Adipocyte (in vitro differentiated cells): Measurements from ENCODE around the gene ZFP1.
"Not testable (repeated sequence)": the region's sequence is repeated elsewhere in the genome, so short reads cannot be mapped to it uniquely, and the experiment has no call there.

Source experiments
- DNase-seq: peaks from one replicate; pipeline ENCODE4 v3.0.0-alpha.2; 2015; ENCODE audit warnings: low read depth
- H3K27me3 ChIP-seq: replicated peaks from 2 replicates; pipeline ENCODE4 v1.7.0; 2013; ENCODE audit warnings: mild to moderate bottlenecking, low read length, moderate library complexity; ENCODE audit not compliant: control insufficient read depth, insufficient read depth
- H3K36me3 ChIP-seq: 2 replicates; pipeline ENCODE4 v1.7.0; 2013; ENCODE audit warnings: low read length, mild to moderate bottlenecking, moderate library complexity; ENCODE audit not compliant: control insufficient read depth, insufficient read depth, severe bottlenecking
- H3K4me1 ChIP-seq: 2 replicates; pipeline ENCODE4 v1.7.0; 2013; ENCODE audit warnings: mild to moderate bottlenecking, low read length, moderate library complexity; ENCODE audit not compliant: control insufficient read depth, insufficient read depth
- H3K4me3 ChIP-seq: 2 replicates; pipeline ENCODE4 v1.7.0; 2013; ENCODE audit warnings: mild to moderate bottlenecking, low read length, moderate library complexity
- H3K9ac ChIP-seq: 2 replicates; pipeline ENCODE4 v1.7.0; 2013; ENCODE audit warnings: mild to moderate bottlenecking, low read length, moderate library complexity
- H3K9me3 ChIP-seq: 2 replicates; pipeline ENCODE4 v1.7.0; 2013; ENCODE audit warnings: mild to moderate bottlenecking, low read length, moderate library complexity; ENCODE audit not compliant: control insufficient read depth

Gene ZFP1

GRCh38 chr16:75197522-75198134, 49.3 kb downstream of the ZFP1 start:
- Histone ChIP-seq H3K4me1 (peaks cover 5% of the 10 kb centered on the region), H3K36me3 (no peaks in the 10 kb centered on the region), H3K27me3 (peaks cover 19% of the 10 kb centered on the region), H3K9ac (no peak overlapping the region), H3K9me3 (peaks cover 22% of the 10 kb centered on the region), H3K4me3 (peak overlapping the region; percentile 55)
- no peak for DNase-seq

GRCh38 chr16:75198135-75198600, 49.8 kb downstream of the ZFP1 start:
- Histone ChIP-seq H3K4me1 (peaks cover 5% of the 10 kb centered on the region), H3K4me3 (peak overlapping the region; percentile 55), H3K9me3 (peaks cover 17% of the 10 kb centered on the region), H3K36me3 (no peaks in the 10 kb centered on the region), H3K9ac (peak overlapping the region; percentile 33), H3K27me3 (peaks cover 17% of the 10 kb centered on the region)
- DNase-seq: peak; percentile 77

- H3K9ac ChIP-seq: no peak overlapping the region
- H3K27me3 ChIP-seq: peaks cover 3% of the 10 kb centered on the region
- no peaks in the 10 kb centered on the region for H3K9me3 ChIP-seq
- no peaks in the 10 kb centered on the region for H3K36me3 ChIP-seq
- DNase-seq: no peak
- no peak overlapping the region for H3K4me3 ChIP-seq
- peaks cover 5% of the 10 kb centered on the region for H3K4me1 ChIP-seq
Observed at GRCh38 chr16:75202069-75202590, 53.8 kb downstream of the ZFP1 start.

- H3K4me3 ChIP-seq: no peak overlapping the region
- no peaks in the 10 kb centered on the region for H3K27me3 ChIP-seq
- no peaks in the 10 kb centered on the region for H3K9me3 ChIP-seq
- DNase-seq: no peak
- H3K36me3 ChIP-seq: no peaks in the 10 kb centered on the region
- H3K4me1 ChIP-seq: peaks cover 4% of the 10 kb centered on the region
- H3K9ac ChIP-seq: no peak overlapping the region
Observed at GRCh38 chr16:75203096-75203495, 54.8 kb downstream of the ZFP1 start.

- Histone ChIP-seq H3K9me3 (no peaks in the 10 kb centered on the region), H3K27me3 (no peaks in the 10 kb centered on the region), H3K36me3 (no peaks in the 10 kb centered on the region), H3K4me3 (no peak overlapping the region), H3K9ac (no peak overlapping the region), H3K4me1 (no peaks in the 10 kb centered on the region)
- no peak for DNase-seq
Observed at GRCh38 chr16:75203667-75204409, 55.5 kb downstream of the ZFP1 start.

GRCh38 chr16:75204410-75204758, 56.1 kb downstream of the ZFP1 start:
- no peaks in the 10 kb centered on the region for H3K27me3 ChIP-seq
- H3K4me1 ChIP-seq: no peaks in the 10 kb centered on the region
- DNase-seq: no peak
- H3K36me3 ChIP-seq: no peaks in the 10 kb centered on the region
- H3K9me3 ChIP-seq: no peaks in the 10 kb centered on the region
- H3K4me3 ChIP-seq: no peak overlapping the region
- no peak overlapping the region for H3K9ac ChIP-seq

- not testable (repeated sequence) for DNase-seq, H3K4me3 ChIP-seq, H3K9ac ChIP-seq, H3K9me3 ChIP-seq, H3K27me3 ChIP-seq, H3K4me1 ChIP-seq, H3K36me3 ChIP-seq
Observed at GRCh38 chr16:75204905-75205304, 56.6 kb downstream of the ZFP1 start.

- not testable (repeated sequence) for H3K27me3 ChIP-seq, H3K36me3 ChIP-seq, H3K9ac ChIP-seq, H3K9me3 ChIP-seq, DNase-seq, H3K4me3 ChIP-seq, H3K4me1 ChIP-seq
Observed at GRCh38 chr16:75205438-75205837, 57.1 kb downstream of the ZFP1 start.

- not testable (repeated sequence) for DNase-seq, H3K27me3 ChIP-seq, H3K9me3 ChIP-seq, H3K9ac ChIP-seq, H3K4me1 ChIP-seq, H3K4me3 ChIP-seq, H3K36me3 ChIP-seq
Observed at GRCh38 chr16:75205961-75206748, 57.8 kb downstream of the ZFP1 start.

- no peak within 1 kb of the TSS for H3K9ac ChIP-seq
- H3K4me3 ChIP-seq: no peak within 1 kb of the TSS
- no peaks in the 10 kb centered on the region for H3K4me1 ChIP-seq
- no peaks in the 10 kb centered on the region for H3K9me3 ChIP-seq
- H3K36me3 ChIP-seq: no peaks in the 10 kb centered on the region
- peaks cover under 1% of the 10 kb centered on the region for H3K27me3 ChIP-seq
- no peak for DNase-seq
Observed at GRCh38 chr16:75206749-75207451, 58.6 kb downstream of the ZFP1 start, which contains the start of gene CTRB2. Gene CTRB2, minus strand, starts transcription at chr16:75207161. Its CDS starts 20 bp downstream, at chr16:75207141.
